Measurements from ENCODE around the gene SNX6. TPM values are rescaled to one million over a fixed set of nuclear protein-coding genes. Genes with fewer than 3 reads are reported as not detected.

SNX6 gene
- total RNA-seq, 1 experiment from 2014 or later, result 72.5 TPM

- POLR2A ChIA-PET, result no interaction called here
- peaks cover 30% of the 10 kb centered on the region for H3K4me1 Mint-ChIP-seq (ENCODE audit: insufficient read depth, unreplicated experiment)
- no peak overlapping the region for H3K4me3 Mint-ChIP-seq (ENCODE audit: unreplicated experiment)
- no peaks in the 10 kb centered on the region for H3K27me3 Mint-ChIP-seq (ENCODE audit: insufficient read depth, unreplicated experiment)
- DNase-seq (ENCODE audit: unreplicated experiment), result peak; percentile 69
- no TSS peak for BruUV-seq (replicated peaks)
- no peak for TF ChIP-seq CTCF (IDR thresholded peaks at IDR 0.05; ENCODE audit: unreplicated experiment)
- CTCF ChIA-PET, result interaction anchor here (1.0 kb wide), 2 partner anchors 21 to 23 kb away, joined by 3 to 4 read pairs; no protein-coding TSS in a partner anchor
- H3K36me3 Mint-ChIP-seq (ENCODE audit: insufficient read depth, unreplicated experiment), result peaks cover 13% of the 10 kb centered on the region
- H3K9me3 Mint-ChIP-seq (ENCODE audit: unreplicated experiment), result no peaks in the 10 kb centered on the region
- intact Hi-C loops (cut with micrococcal nuclease), result no loop called here
- peak overlapping the region; percentile 99 for H3K27ac Mint-ChIP-seq (ENCODE audit: low read depth, unreplicated experiment)
These were observed 19.4 kb upstream of the SNX6 start for GRCh38 chr14:34649344-34649743.

GRCh38 chr14:34646570-34647255 lies 16.8 kb upstream of the SNX6 start:
- ChIA-PET CTCF (interaction anchor here (0.6 kb wide), 2 partner anchors 19 to 65 kb away, joined by 3 to 5 read pairs; no protein-coding TSS in a partner anchor), POLR2A (interaction anchor here (0.6 kb wide), 1 partner anchor 69 kb away, joined by 6 read pairs; no protein-coding TSS in a partner anchor)
- no peaks in the 10 kb centered on the region for H3K9me3 Mint-ChIP-seq (ENCODE audit: unreplicated experiment)
- H3K4me3 Mint-ChIP-seq (ENCODE audit: unreplicated experiment), result no peak overlapping the region
- H3K4me1 Mint-ChIP-seq (ENCODE audit: insufficient read depth, unreplicated experiment), result peaks cover 30% of the 10 kb centered on the region
- no TSS peak for BruUV-seq (replicated peaks)
- peaks cover 13% of the 10 kb centered on the region for H3K36me3 Mint-ChIP-seq (ENCODE audit: insufficient read depth, unreplicated experiment)
- no peak overlapping the region for H3K27ac Mint-ChIP-seq (ENCODE audit: low read depth, unreplicated experiment)
- H3K27me3 Mint-ChIP-seq (ENCODE audit: insufficient read depth, unreplicated experiment), result no peaks in the 10 kb centered on the region
- no peak for TF ChIP-seq CTCF (IDR thresholded peaks at IDR 0.05; ENCODE audit: unreplicated experiment)
- DNase-seq (ENCODE audit: unreplicated experiment), result no peak
- intact Hi-C loops (cut with micrococcal nuclease), result no loop called here

GRCh38 chr14:34643361-34643760 lies 13.4 kb upstream of the SNX6 start:
- POLR2A ChIA-PET, result interaction anchor here (0.8 to 0.9 kb wide), 2 partner anchors 13 to 19 kb away, joined by 3 to 4 read pairs; partner anchors contain the start of gene SNX6
- TF ChIP-seq CTCF (IDR thresholded peaks at IDR 0.05; ENCODE audit: unreplicated experiment), result no peak
- no peak for DNase-seq (ENCODE audit: unreplicated experiment)
- Mint-ChIP-seq H3K27me3 (ENCODE audit: insufficient read depth, unreplicated experiment) (no peaks in the 10 kb centered on the region), H3K27ac (ENCODE audit: low read depth, unreplicated experiment) (no peak overlapping the region), H3K36me3 (ENCODE audit: insufficient read depth, unreplicated experiment) (no peaks in the 10 kb centered on the region), H3K4me3 (ENCODE audit: unreplicated experiment) (no peak overlapping the region), H3K9me3 (ENCODE audit: unreplicated experiment) (no peaks in the 10 kb centered on the region), H3K4me1 (ENCODE audit: insufficient read depth, unreplicated experiment) (peaks cover 5% of the 10 kb centered on the region)
- intact Hi-C loops (cut with micrococcal nuclease), result no loop called here
- BruUV-seq (replicated peaks), result no TSS peak
- CTCF ChIA-PET, result interaction anchor here (0.7 to 1.8 kb wide), 3 partner anchors 27 to 67 kb away, joined by 3 to 4 read pairs (median 3); no protein-coding TSS in a partner anchor

DNA sequence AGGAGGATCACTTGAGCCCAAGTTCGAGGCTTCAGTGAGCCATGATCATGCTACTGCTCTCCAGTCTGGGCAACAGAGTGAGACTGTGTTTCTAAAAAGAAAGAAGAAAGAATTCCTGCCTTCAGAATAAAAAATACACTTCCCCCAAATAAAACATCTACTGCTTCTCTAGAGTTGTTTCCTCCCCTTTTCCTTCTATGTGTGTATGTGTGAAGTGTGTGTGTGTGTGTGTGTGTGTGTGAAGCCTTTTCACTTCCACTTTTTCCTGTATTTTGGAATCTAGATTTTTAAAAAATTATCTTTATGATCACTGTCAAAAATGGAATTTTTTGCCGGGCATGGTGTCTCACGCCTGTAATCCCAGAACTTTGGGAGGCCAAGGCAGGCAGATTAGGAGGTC lies 12.6 kb upstream of the SNX6 start:
- no TSS peak for BruUV-seq (replicated peaks)
- no peak for DNase-seq (ENCODE audit: unreplicated experiment)
- intact Hi-C loops (cut with micrococcal nuclease), result no loop called here
- ChIA-PET CTCF (no interaction called here), POLR2A (no interaction called here)
- no peak for TF ChIP-seq CTCF (IDR thresholded peaks at IDR 0.05; ENCODE audit: unreplicated experiment)
- no peaks in the 10 kb centered on the region for H3K36me3 Mint-ChIP-seq (ENCODE audit: insufficient read depth, unreplicated experiment)
- H3K4me3 Mint-ChIP-seq (ENCODE audit: unreplicated experiment), result no peak overlapping the region
- peaks cover 5% of the 10 kb centered on the region for H3K4me1 Mint-ChIP-seq (ENCODE audit: insufficient read depth, unreplicated experiment)
- H3K27me3 Mint-ChIP-seq (ENCODE audit: insufficient read depth, unreplicated experiment), result no peaks in the 10 kb centered on the region
- no peaks in the 10 kb centered on the region for H3K9me3 Mint-ChIP-seq (ENCODE audit: unreplicated experiment)
- H3K27ac Mint-ChIP-seq (ENCODE audit: low read depth, unreplicated experiment), result no peak overlapping the region

All from MCF 10A (cell line).